ENCODE measurements around the gene TMEM86B. TPM values are rescaled to one million over a fixed set of nuclear protein-coding genes. Genes with fewer than 3 reads are reported as not detected.
A peak's percentile ranks its signal among the peaks of the same experiment; 100 is the strongest.

TMEM86B gene
- total and polyA plus RNA-seq, 2 donors (not counting 3 experiments of a cell fraction or from before 2014, with no cell fraction given) = 4.5 to 5.4 TPM

- ChIA-PET CTCF (no interaction called here), POLR2A (no interaction called here)
- H3K9ac ChIP-seq (replicated peaks; ENCODE audit: extremely low read depth, insufficient read depth, low read length) = no peak within 1 kb of the TSS
- no peak within 1 kb of the TSS for H3K4me2 ChIP-seq (ENCODE audit: insufficient read depth, low read length)
- BruUV-seq (replicated peaks) = no TSS peak
- FAIRE-seq (no peak), DNase-seq (ENCODE audit: low read depth, low spot score) (no peak)
- H3K4me1 ChIP-seq (ENCODE audit: control insufficient read depth, extremely low read depth, insufficient read depth, low read length) = peaks cover 24% of the 10 kb centered on the region
- no peaks in the 10 kb centered on the region for H4K20me1 ChIP-seq (replicated peaks; ENCODE audit: control insufficient read depth, extremely low read depth, insufficient read depth, low read length)
- H2AFZ ChIP-seq (ENCODE audit: low read depth, low read length) = peak within 1 kb of the TSS; percentile 8
- no peaks in the 10 kb centered on the region for H3K27me3 ChIP-seq (ENCODE audit: control insufficient read depth in 2 of 2, insufficient read depth in 2 of 2, low read length in 2 of 2)
- H3K36me3 ChIP-seq (ENCODE audit: control insufficient read depth in 2 of 2, extremely low read depth in 1 of 2, insufficient read depth in 2 of 2, low read length in 2 of 2) = no peaks in the 10 kb centered on the region
- TF ChIP-seq MYC (IDR thresholded peaks at IDR 0.05; ENCODE audit: low read depth, low read length) = no peak
- no peak for TF ChIP-seq EZH2 (IDR thresholded peaks at IDR 0.05; ENCODE audit: borderline replicate concordance, low read depth, low read length, severe bottlenecking)
- TF ChIP-seq FOS (IDR thresholded peaks at IDR 0.05; ENCODE audit: borderline replicate concordance, insufficient read depth, low read length) = no peak
- no peak for TF ChIP-seq CTCF (IDR thresholded peaks at IDR 0.05; ENCODE audit: extremely low read depth in 1 of 2, insufficient read depth in 1 of 2, low read depth in 1 of 2, low read length in 2 of 2)
- no peak for TF ChIP-seq POLR2A (IDR thresholded peaks at IDR 0.05; ENCODE audit: low read depth, low read length)
- no peak for TF ChIP-seq JUN (IDR thresholded peaks at IDR 0.05; ENCODE audit: borderline replicate concordance, insufficient read depth, insufficient read length, low read depth)
- no peak for TF ChIP-seq POLR2AphosphoS5 (IDR thresholded peaks at IDR 0.05; ENCODE audit: insufficient read depth, low read depth, low read length)
- no peak for TF ChIP-seq MAX (IDR thresholded peaks at IDR 0.05; ENCODE audit: insufficient read depth, insufficient read length)
- no peak for TF ChIP-seq GATA2 (IDR thresholded peaks at IDR 0.05; ENCODE audit: insufficient read depth, insufficient read length, low read depth, low read length)
- dilution Hi-C loops (cut with MboI; ENCODE audit: extremely low pct_ligation_motif_present, low sequenced_read_pairs) = no loop called here
- peak within 1 kb of the TSS; percentile 49 for H3K27ac ChIP-seq (ENCODE audit: insufficient read depth, low read depth, low read length)
- H3K4me3 ChIP-seq (replicated peaks in 1 of 3; ENCODE audit: insufficient read depth in 1 of 3, low read depth in 1 of 3, low read length in 3 of 3) = no peak within 1 kb of the TSS
- no peaks in the 10 kb centered on the region for H3K79me2 ChIP-seq (ENCODE audit: control insufficient read depth, insufficient read depth, low read length)
- H3K9me3 ChIP-seq (replicated peaks; ENCODE audit: control insufficient read depth, insufficient read depth, low read length) = no peaks in the 10 kb centered on the region
- intact Hi-C loops (cut with micrococcal nuclease) = no loop called here
- H3K9me1 ChIP-seq (replicated peaks; ENCODE audit: control insufficient read depth, extremely low read depth, insufficient read depth, low read length) = no peaks in the 10 kb centered on the region
These were observed 19.5 kb downstream of the TMEM86B start, which contains the start of gene PTPRH for GRCh38 chr19:55208880-55209692. TSS of gene PTPRH (minus strand) at chr19:55209501. CDS start at chr19:55209433, 68 bp downstream.
